ENCODE results near the gene LRIG1.
A peak's percentile ranks its signal among the peaks of the same experiment; 100 is the strongest.

GRCh38 chr3:66500576-66501482, at the start of gene LRIG1:
- TF ChIP-seq EZH2phosphoT487 (IDR thresholded peaks at IDR 0.05): no peak
- TF ChIP-seq CTCF (IDR thresholded peaks at IDR 0.05): peak; percentile 31

Data from neural progenitor cell (in vitro differentiated cells).